Neural progenitor cell (in vitro differentiated cells): ENCODE data around the gene TRIM66. TPM values are rescaled to one million over a fixed set of nuclear protein-coding genes. Genes with fewer than 3 reads are reported as not detected.

Source experiments
- DNase-seq: peaks from one replicate; pipeline ENCODE4 v3.0.0-alpha.2; 2016; ENCODE audit warnings: low spot score
- H2AFZ ChIP-seq: fragments of 200-600 bp; sonication (generic); replicated peaks from 2 replicates; pipeline ENCODE4 v1.6.1; 2016; ENCODE audit warnings: antibody characterized with exemption
- H3F3A ChIP-seq: fragments of 200-600 bp; sonication (generic); 2 replicates; pipeline ENCODE4 v1.6.1; 2016; ENCODE audit warnings: antibody characterized with exemption, low read depth
- H3K27ac ChIP-seq: fragments of 200-600 bp; sonication (generic); 2 replicates; pipeline ENCODE4 v1.5.1; 2016; ENCODE audit warnings: mild to moderate bottlenecking
- H3K27me3 ChIP-seq: fragments of 200-600 bp; sonication (generic); 2 replicates; pipeline ENCODE4 v1.6.1; 2016; ENCODE audit warnings: mild to moderate bottlenecking, moderate library complexity
- H3K36me3 ChIP-seq: fragments of 200-600 bp; sonication (generic); 2 replicates; pipeline ENCODE4 v1.5.1; 2016
- H3K4me1 ChIP-seq: fragments of 200-600 bp; sonication (generic); 2 replicates; pipeline ENCODE4 v1.6.1; 2016; ENCODE audit warnings: mixed run types
- H3K4me2 ChIP-seq: fragments of 200-600 bp; sonication (generic); 2 replicates; pipeline ENCODE4 v1.6.1; 2016
- H3K4me3 ChIP-seq: fragments of 200-600 bp; sonication (generic); 2 replicates; pipeline ENCODE4 v1.5.1; 2016
- H3K79me2 ChIP-seq: fragments of 200-600 bp; sonication (generic); 2 replicates; pipeline ENCODE4 v1.6.1; 2016; ENCODE audit warnings: low read depth
- H3K9ac ChIP-seq: fragments of 200-600 bp; sonication (generic); 2 replicates; pipeline ENCODE4 v1.6.1; 2016
- H3K9me3 ChIP-seq: fragments of 200-600 bp; sonication (generic); 2 replicates; pipeline ENCODE4 v1.5.1; 2016; ENCODE audit warnings: low read depth
- H4K20me1 ChIP-seq: fragments of 200-600 bp; sonication (generic); 2 replicates; pipeline ENCODE4 v1.6.1; 2016; ENCODE audit warnings: low read depth
- H3K27ac Mint-ChIP-seq: 3 replicates; pipeline ENCODE4 v1.8.0; 2021; ENCODE audit warnings: mixed read lengths
- H3K27me3 Mint-ChIP-seq: 2 replicates; pipeline ENCODE4 v1.8.0; 2022; ENCODE audit warnings: low read depth, mild to moderate bottlenecking, inconsistent platforms, moderate library complexity, mixed read lengths; ENCODE audit not compliant: insufficient read depth
- H3K36me3 Mint-ChIP-seq: 3 replicates; pipeline ENCODE4 v1.8.0; 2021; ENCODE audit warnings: mixed read lengths
- H3K4me1 Mint-ChIP-seq: 3 replicates; pipeline ENCODE4 v1.8.0; 2021; ENCODE audit warnings: mixed read lengths
- H3K4me3 Mint-ChIP-seq: 3 replicates; pipeline ENCODE4 v1.8.0; 2021; ENCODE audit warnings: mild to moderate bottlenecking, moderate library complexity, mixed read lengths
- H3K9me3 Mint-ChIP-seq: 3 replicates; pipeline ENCODE4 v1.8.0; 2020; ENCODE audit warnings: mixed read lengths
- EZH2 ChIP-seq: fragments of 200-600 bp; sonication (generic); IDR thresholded peaks from 2 replicates; pipeline ENCODE4 v1.6.1; 2017; ENCODE audit warnings: antibody characterized with exemption, mild to moderate bottlenecking, moderate library complexity
- EZH2phosphoT487 ChIP-seq: fragments of 200-600 bp; sonication (generic); IDR thresholded peaks from 2 replicates; pipeline ENCODE4 v1.6.1; 2017; ENCODE audit warnings: antibody characterized with exemption
- total RNA-seq: library from RNA; depleted of rRNA; stranded (reverse); fragments of >200 nt; gene quantifications from 2 replicates; pipeline ENCODE4 v1.2.3, GENCODE V29; 2015; ENCODE audit warnings: low replicate concordance
- TF ChIP-seq, protein P1 (sequence below): fragments of 200-600 bp; sonication (generic); IDR thresholded peaks from 2 replicates; pipeline ENCODE4 v1.5.1; 2017; ENCODE audit warnings: antibody characterized with exemption, mild to moderate bottlenecking

The TRIM66 gene
- total RNA-seq, 1 donor from 2014 or later: 0.95 TPM

DNA sequence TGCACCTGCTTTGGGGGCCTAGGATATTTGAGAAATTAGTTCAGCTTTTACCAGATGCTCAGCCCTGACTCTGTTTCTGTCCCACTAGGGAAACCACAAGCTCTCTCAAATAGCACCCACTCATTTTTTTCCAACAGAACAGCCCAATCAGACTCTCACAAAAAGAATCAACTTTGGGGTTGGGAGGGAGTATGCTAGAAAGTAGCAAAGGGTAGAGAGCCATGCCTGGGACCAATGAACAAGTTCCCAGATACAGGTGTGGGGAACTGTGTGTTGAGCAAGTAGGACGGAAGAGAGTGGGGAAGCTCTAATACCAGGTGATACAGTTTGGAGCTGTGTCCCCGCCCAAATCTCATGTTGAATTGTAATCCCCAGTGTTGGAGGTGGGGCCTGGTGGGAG lies 41.1 kb downstream of the TRIM66 start:
- Histone ChIP-seq H3K9me3 (no peaks in the 10 kb centered on the region), H3K4me3 (no peak overlapping the region), H3K79me2 (no peaks in the 10 kb centered on the region), H3F3A (no peaks in the 10 kb centered on the region), H3K9ac (no peak overlapping the region), H3K4me2 (no peak overlapping the region), H3K36me3 (no peaks in the 10 kb centered on the region), H2AFZ (no peak overlapping the region), H4K20me1 (no peaks in the 10 kb centered on the region), H3K27me3 (no peaks in the 10 kb centered on the region), H3K4me1 (peaks cover 10% of the 10 kb centered on the region), H3K27ac (no peak overlapping the region)
- no peak for DNase-seq
- Mint-ChIP-seq H3K36me3 (peaks cover 13% of the 10 kb centered on the region), H3K4me3 (no peak overlapping the region), H3K4me1 (peaks cover 15% of the 10 kb centered on the region), H3K27ac (no peak overlapping the region), H3K9me3 (peaks cover 5% of the 10 kb centered on the region), H3K27me3 (peaks cover 2% of the 10 kb centered on the region)
- TF ChIP-seq, protein P1, sequence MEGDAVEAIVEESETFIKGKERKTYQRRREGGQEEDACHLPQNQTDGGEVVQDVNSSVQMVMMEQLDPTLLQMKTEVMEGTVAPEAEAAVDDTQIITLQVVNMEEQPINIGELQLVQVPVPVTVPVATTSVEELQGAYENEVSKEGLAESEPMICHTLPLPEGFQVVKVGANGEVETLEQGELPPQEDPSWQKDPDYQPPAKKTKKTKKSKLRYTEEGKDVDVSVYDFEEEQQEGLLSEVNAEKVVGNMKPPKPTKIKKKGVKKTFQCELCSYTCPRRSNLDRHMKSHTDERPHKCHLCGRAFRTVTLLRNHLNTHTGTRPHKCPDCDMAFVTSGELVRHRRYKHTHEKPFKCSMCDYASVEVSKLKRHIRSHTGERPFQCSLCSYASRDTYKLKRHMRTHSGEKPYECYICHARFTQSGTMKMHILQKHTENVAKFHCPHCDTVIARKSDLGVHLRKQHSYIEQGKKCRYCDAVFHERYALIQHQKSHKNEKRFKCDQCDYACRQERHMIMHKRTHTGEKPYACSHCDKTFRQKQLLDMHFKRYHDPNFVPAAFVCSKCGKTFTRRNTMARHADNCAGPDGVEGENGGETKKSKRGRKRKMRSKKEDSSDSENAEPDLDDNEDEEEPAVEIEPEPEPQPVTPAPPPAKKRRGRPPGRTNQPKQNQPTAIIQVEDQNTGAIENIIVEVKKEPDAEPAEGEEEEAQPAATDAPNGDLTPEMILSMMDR: no peak
- TF ChIP-seq EZH2 (no peak), EZH2phosphoT487 (no peak)

GRCh38 chr11:8640267-8640906 lies 42.1 kb downstream of the TRIM66 start:
- Histone ChIP-seq H3K4me2 (peak overlapping the region; percentile 24), H3K9ac (no peak overlapping the region), H3F3A (no peaks in the 10 kb centered on the region), H4K20me1 (no peaks in the 10 kb centered on the region), H2AFZ (no peak overlapping the region), H3K9me3 (no peaks in the 10 kb centered on the region), H3K4me1 (peaks cover 10% of the 10 kb centered on the region), H3K27me3 (no peaks in the 10 kb centered on the region), H3K79me2 (no peaks in the 10 kb centered on the region), H3K27ac (no peak overlapping the region), H3K36me3 (no peaks in the 10 kb centered on the region), H3K4me3 (no peak overlapping the region)
- Mint-ChIP-seq H3K4me3 (no peak overlapping the region), H3K4me1 (peaks cover 15% of the 10 kb centered on the region), H3K27ac (no peak overlapping the region), H3K27me3 (peaks cover 2% of the 10 kb centered on the region), H3K36me3 (peaks cover 19% of the 10 kb centered on the region), H3K9me3 (peaks cover 8% of the 10 kb centered on the region)
- peak; percentile 32 for DNase-seq
- TF ChIP-seq, protein P1: no peak

GRCh38 chr11:8639655-8640054 lies 42.8 kb downstream of the TRIM66 start:
- Histone ChIP-seq H3K4me2 (no peak overlapping the region), H2AFZ (no peak overlapping the region), H3K4me1 (peaks cover 10% of the 10 kb centered on the region), H3K4me3 (no peak overlapping the region), H3K9ac (no peak overlapping the region), H3F3A (no peaks in the 10 kb centered on the region), H3K27ac (no peak overlapping the region), H3K9me3 (no peaks in the 10 kb centered on the region), H4K20me1 (no peaks in the 10 kb centered on the region), H3K79me2 (no peaks in the 10 kb centered on the region), H3K27me3 (no peaks in the 10 kb centered on the region), H3K36me3 (no peaks in the 10 kb centered on the region)
- H3K27ac Mint-ChIP-seq: no peak overlapping the region
- no peak for DNase-seq
- H3K36me3 Mint-ChIP-seq: peaks cover 19% of the 10 kb centered on the region
- H3K4me1 Mint-ChIP-seq: peaks cover 15% of the 10 kb centered on the region
- TF ChIP-seq EZH2phosphoT487 (no peak), EZH2 (no peak)
- TF ChIP-seq, protein P1: no peak
- H3K4me3 Mint-ChIP-seq: no peak overlapping the region
- H3K9me3 Mint-ChIP-seq: peaks cover 8% of the 10 kb centered on the region
- H3K27me3 Mint-ChIP-seq: peaks cover 2% of the 10 kb centered on the region
